H9 (cell line): ENCODE data around the gene NDUFA11. TPM values are rescaled to one million over a fixed set of nuclear protein-coding genes. Genes with fewer than 3 reads are reported as not detected.
A peak's percentile ranks its signal among the peaks of the same experiment; 100 is the strongest.

Experiments used
- DNase-seq: peaks from one replicate; pipeline ENCODE4 v3.0.0-alpha.2; 2017
- H2AFZ ChIP-seq: one replicate; pipeline ENCODE4 v1.6.1; 2013; ENCODE audit warnings: mild to moderate bottlenecking, low read length, control low read depth, moderate library complexity
- H2AK5ac ChIP-seq: 2 replicates; pipeline ENCODE4 v1.6.1; 2013; ENCODE audit warnings: low read length, control low read depth, mixed read lengths; ENCODE audit not compliant: insufficient read length
- H2BK120ac ChIP-seq: one replicate; pipeline ENCODE4 v1.6.1; 2013; ENCODE audit warnings: low read depth, mild to moderate bottlenecking, low read length, control low read depth, inconsistent platforms; ENCODE audit not compliant: poor library complexity, severe bottlenecking
- H2BK12ac ChIP-seq: 2 replicates; pipeline ENCODE4 v1.6.1; 2013; ENCODE audit warnings: low read length, control low read depth, mixed read lengths, low read depth; ENCODE audit not compliant: insufficient read length
- H2BK15ac ChIP-seq: 2 replicates; pipeline ENCODE4 v1.6.1; 2013; ENCODE audit warnings: low read depth, low read length, control low read depth
- H2BK20ac ChIP-seq: one replicate; pipeline ENCODE4 v1.6.1; 2013; ENCODE audit warnings: low read depth, mild to moderate bottlenecking, low read length, control low read depth, inconsistent platforms; ENCODE audit not compliant: poor library complexity, severe bottlenecking
- H2BK5ac ChIP-seq: 2 replicates; pipeline ENCODE4 v1.6.1; 2013; ENCODE audit warnings: low read length, control low read depth, mixed read lengths; ENCODE audit not compliant: insufficient read length
- H3K14ac ChIP-seq: 2 replicates; pipeline ENCODE4 v1.6.1; 2013; ENCODE audit warnings: low read length, control low read depth; ENCODE audit not compliant: insufficient read depth
- H3K18ac ChIP-seq: 2 replicates; pipeline ENCODE4 v1.6.1; 2013; ENCODE audit warnings: low read depth, mild to moderate bottlenecking, mixed read lengths, low read length, control low read depth; ENCODE audit not compliant: insufficient read length
- H3K23ac ChIP-seq: 2 replicates; pipeline ENCODE4 v1.6.1; 2013; ENCODE audit warnings: low read length, control low read depth, mixed read lengths, low read depth; ENCODE audit not compliant: insufficient read length
- H3K23me2 ChIP-seq: 2 replicates; pipeline ENCODE4 v1.6.1; 2013; ENCODE audit warnings: low read depth, mild to moderate bottlenecking, mixed read lengths, low read length, control low read depth; ENCODE audit not compliant: insufficient read length, poor library complexity, severe bottlenecking
- H3K27ac ChIP-seq: 2 replicates; pipeline ENCODE4 v1.5.1; 2013; ENCODE audit warnings: low read length, control low read depth, mixed read lengths, low read depth; ENCODE audit not compliant: insufficient read length
- H3K27me3 ChIP-seq: 2 replicates; pipeline ENCODE4 v1.6.1; 2013; ENCODE audit warnings: low read length, control low read depth, inconsistent platforms; ENCODE audit not compliant: insufficient read depth
- H3K4ac ChIP-seq: 2 replicates; pipeline ENCODE4 v1.6.1; 2013; ENCODE audit warnings: low read depth, mild to moderate bottlenecking, control low read depth, inconsistent platforms, low read length, moderate library complexity
- H3K4me1 ChIP-seq: 2 replicates; pipeline ENCODE4 v1.6.1; 2013; ENCODE audit warnings: low read length, control low read depth, inconsistent platforms; ENCODE audit not compliant: insufficient read depth
- H3K4me2 ChIP-seq: 2 replicates; pipeline ENCODE4 v1.6.1; 2013; ENCODE audit warnings: low read length, control low read depth, mixed read lengths; ENCODE audit not compliant: insufficient read length, insufficient read depth
- H3K56ac ChIP-seq: 2 replicates; pipeline ENCODE4 v1.6.1; 2013; ENCODE audit warnings: low read depth, mild to moderate bottlenecking, mixed read lengths, low read length, control low read depth; ENCODE audit not compliant: insufficient read length
- H3K79me1 ChIP-seq: 2 replicates; pipeline ENCODE4 v1.6.1; 2013; ENCODE audit warnings: low read depth, mild to moderate bottlenecking, moderate library complexity, low read length, control low read depth, inconsistent platforms; ENCODE audit not compliant: insufficient read depth, poor library complexity, severe bottlenecking
- H3K79me2 ChIP-seq: 2 replicates; pipeline ENCODE4 v1.6.1; 2013; ENCODE audit warnings: low read length, control low read depth, inconsistent platforms; ENCODE audit not compliant: insufficient read depth
- H3K9ac ChIP-seq: 2 replicates; pipeline ENCODE4 v1.6.1; 2013; ENCODE audit warnings: low read length, control low read depth, mixed read lengths; ENCODE audit not compliant: insufficient read length; ENCODE audit errors: extremely low read depth
- H3K9me3 ChIP-seq: one replicate; pipeline ENCODE4 v1.6.1; 2013; ENCODE audit warnings: low read depth, low read length, inconsistent platforms; ENCODE audit not compliant: control insufficient read depth
- H3T11ph ChIP-seq: one replicate; pipeline ENCODE4 v1.6.1; 2013; ENCODE audit warnings: mild to moderate bottlenecking, low read length, control low read depth, inconsistent platforms
- H4K20me1 ChIP-seq: one replicate; pipeline ENCODE4 v1.6.1; 2013; ENCODE audit not compliant: control insufficient read depth, insufficient read length, insufficient read depth
- H4K5ac ChIP-seq: 2 replicates; pipeline ENCODE4 v1.6.1; 2013; ENCODE audit warnings: low read depth, mild to moderate bottlenecking, mixed read lengths, low read length, control low read depth; ENCODE audit not compliant: insufficient read length
- H4K8ac ChIP-seq: replicated peaks from 2 replicates; pipeline ENCODE4 v1.6.1; 2013; ENCODE audit warnings: low read length, control low read depth, mixed read lengths, low read depth; ENCODE audit not compliant: insufficient read length
- H4K91ac ChIP-seq: 2 replicates; pipeline ENCODE4 v1.6.1; 2013; ENCODE audit warnings: low read depth, mild to moderate bottlenecking, moderate library complexity, mixed read lengths, low read length, control low read depth; ENCODE audit not compliant: insufficient read length
- H3K27ac Mint-ChIP-seq, 3 experiments: 2 replicates in 2 of 3; 3 replicates in 1 of 3; pipeline ENCODE4 v1.8.0; 2020 to 2021; ENCODE audit warnings: mixed read lengths in 3 of 3, mild to moderate bottlenecking in 1 of 3, moderate library complexity in 1 of 3
- H3K27me3 Mint-ChIP-seq: 2 replicates; pipeline ENCODE4 v1.8.0; 2021; ENCODE audit warnings: low read depth, mild to moderate bottlenecking, moderate library complexity, mixed read lengths
- H3K36me3 Mint-ChIP-seq, 3 experiments: 2 replicates in 2 of 3; 3 replicates in 1 of 3; pipeline ENCODE4 v1.8.0; 2020 to 2021; ENCODE audit warnings: low read depth in 3 of 3, mixed read lengths in 3 of 3; ENCODE audit not compliant: insufficient read depth in 1 of 3
- H3K4me1 Mint-ChIP-seq, 2 experiments: 2 replicates each; pipeline ENCODE4 v1.8.0; 2020; ENCODE audit warnings: mixed read lengths in 2 of 2
- H3K4me3 Mint-ChIP-seq, 2 experiments: 2 replicates in 1 of 2; 3 replicates in 1 of 2; pipeline ENCODE4 v1.8.0; 2020 to 2021; ENCODE audit warnings: mild to moderate bottlenecking in 2 of 2, mixed read lengths in 2 of 2, moderate library complexity in 1 of 2
- H3K9me3 Mint-ChIP-seq, 2 experiments: 2 replicates in 1 of 2; 3 replicates in 1 of 2; pipeline ENCODE4 v1.8.0; 2020; ENCODE audit warnings: mild to moderate bottlenecking in 2 of 2, mixed read lengths in 2 of 2, moderate library complexity in 1 of 2
- WGBS: extraction: QIAGEN DNeasy Blood & Tissue Kit; methylation state at CpG from one replicate; pipeline ENCODE4 v1.1.7; 2013; ENCODE audit warnings: missing lambda C conversion rate, low lambda C conversion rate, mixed read lengths; ENCODE audit not compliant: insufficient read length; ENCODE audit errors: extremely low coverage; 5-methylcytosine and 5-hydroxymethylcytosine counted together
- total RNA-seq: library from RNA; stranded (reverse); gene quantifications from 2 replicates; pipeline ENCODE4 v1.2.1, GENCODE V29; 2021
- TF ChIP-seq, protein P1 (sequence below): fragments of 200-600 bp; sonication (generic); conservative IDR thresholded peaks from 3 replicates; pipeline ENCODE4 v1.8.0; 2021; ENCODE audit warnings: antibody characterized with exemption, mild to moderate bottlenecking

The NDUFA11 gene
- total RNA-seq, 1 experiment from 2014 or later, result 282 TPM

DNA sequence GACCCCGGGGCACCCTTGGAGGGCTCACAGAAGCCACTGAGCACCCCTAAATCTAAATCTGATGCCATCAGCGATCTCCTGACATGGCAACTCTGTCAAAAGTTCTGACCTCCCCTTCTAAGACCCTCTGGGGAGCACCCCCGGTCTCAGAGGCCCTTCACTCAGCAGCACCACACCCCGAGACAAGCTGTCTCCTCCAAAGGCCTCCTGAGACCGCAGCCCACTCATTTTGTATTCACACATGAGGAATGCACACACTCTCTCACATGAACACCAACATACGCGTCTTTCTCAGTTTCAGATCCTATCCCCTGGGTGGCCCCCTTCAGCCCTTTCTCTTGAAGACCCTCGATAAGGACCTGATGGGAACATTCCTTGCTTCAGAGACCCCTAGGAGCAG lies 2.6 kb downstream of the NDUFA11 start:
- Mint-ChIP-seq H3K9me3 (no peaks in the 10 kb centered on the region), H3K27ac (peak overlapping the region in 2 of 3 experiments; percentile 57 to 72; a peak in 5 of 7 replicates), H3K4me3 (peak overlapping the region; percentile 25 to 37; a peak in 2 of 5 replicates), H3K4me1 (peaks cover 2 to 5% of the 10 kb centered on the region in 2 experiments; a peak in 3 of 4 replicates), H3K36me3 (peaks cover 12 to 25% (median 14%) of the 10 kb centered on the region in 3 experiments), H3K27me3 (no peaks in the 10 kb centered on the region)
- Histone ChIP-seq H3K27ac (no peak overlapping the region), H3K9me3 (no peaks in the 10 kb centered on the region), H3T11ph (no peak overlapping the region), H3K56ac (no peak overlapping the region), H4K8ac (no peak overlapping the region), H4K5ac (no peak overlapping the region), H2AFZ (no peak overlapping the region), H2BK12ac (no peak overlapping the region), H3K18ac (no peak overlapping the region), H3K14ac (no peak overlapping the region), H2AK5ac (no peak overlapping the region), H4K91ac (no peak overlapping the region), H3K4me1 (no peaks in the 10 kb centered on the region), H3K23me2 (peaks cover 3% of the 10 kb centered on the region), H3K79me2 (peaks cover 18% of the 10 kb centered on the region; the same call in 1 of the 2 replicates), H2BK20ac (no peak overlapping the region), H3K79me1 (peaks cover 3% of the 10 kb centered on the region), H3K23ac (no peak overlapping the region), H2BK15ac (no peak overlapping the region), H3K27me3 (no peaks in the 10 kb centered on the region), H3K4ac (no peak overlapping the region), H4K20me1 (no peaks in the 10 kb centered on the region), H2BK5ac (no peak overlapping the region), H2BK120ac (no peak overlapping the region), H3K4me2 (no peak overlapping the region), H3K9ac (no peak overlapping the region)
- DNase-seq, result no peak
- TF ChIP-seq, protein P1, sequence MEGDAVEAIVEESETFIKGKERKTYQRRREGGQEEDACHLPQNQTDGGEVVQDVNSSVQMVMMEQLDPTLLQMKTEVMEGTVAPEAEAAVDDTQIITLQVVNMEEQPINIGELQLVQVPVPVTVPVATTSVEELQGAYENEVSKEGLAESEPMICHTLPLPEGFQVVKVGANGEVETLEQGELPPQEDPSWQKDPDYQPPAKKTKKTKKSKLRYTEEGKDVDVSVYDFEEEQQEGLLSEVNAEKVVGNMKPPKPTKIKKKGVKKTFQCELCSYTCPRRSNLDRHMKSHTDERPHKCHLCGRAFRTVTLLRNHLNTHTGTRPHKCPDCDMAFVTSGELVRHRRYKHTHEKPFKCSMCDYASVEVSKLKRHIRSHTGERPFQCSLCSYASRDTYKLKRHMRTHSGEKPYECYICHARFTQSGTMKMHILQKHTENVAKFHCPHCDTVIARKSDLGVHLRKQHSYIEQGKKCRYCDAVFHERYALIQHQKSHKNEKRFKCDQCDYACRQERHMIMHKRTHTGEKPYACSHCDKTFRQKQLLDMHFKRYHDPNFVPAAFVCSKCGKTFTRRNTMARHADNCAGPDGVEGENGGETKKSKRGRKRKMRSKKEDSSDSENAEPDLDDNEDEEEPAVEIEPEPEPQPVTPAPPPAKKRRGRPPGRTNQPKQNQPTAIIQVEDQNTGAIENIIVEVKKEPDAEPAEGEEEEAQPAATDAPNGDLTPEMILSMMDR, result no peak
- WGBS, result no CpG with 5 or more reads among the region's 8 CpGs
